NB4 (cell line): Measurements from ENCODE around the gene SBNO2.

ENCODE experiments used
- CTCF ChIP-seq: IDR thresholded peaks from one replicate; pipeline ENCODE4 v1.5.1; 2012; ENCODE audit warnings: low read depth, low read length
- POLR2A ChIP-seq: IDR thresholded peaks from 2 replicates; pipeline ENCODE4 v1.6.1; 2011; ENCODE audit warnings: mild to moderate bottlenecking; ENCODE audit not compliant: insufficient read length; ENCODE audit errors: extremely low read depth

GRCh38 chr19:1076046-1076386, 98.1 kb downstream of the SBNO2 start:
- TF ChIP-seq CTCF (no peak), POLR2A (no peak)
